HG02678 (cell line): ENCODE results near the gene LCN1.
"Not testable (repeated sequence)": the region's sequence is repeated elsewhere in the genome, so short reads cannot be mapped to it uniquely, and the experiment has no call there.

Experiments
- ATAC-seq: cut with Tn5 transposase; IDR thresholded peaks from one replicate; pipeline ENCODE4 v1.9.1; 2021; ENCODE audit warnings: mild to moderate bottlenecking, moderate library complexity; ENCODE audit not compliant: unreplicated experiment

LCN1 gene

DNA sequence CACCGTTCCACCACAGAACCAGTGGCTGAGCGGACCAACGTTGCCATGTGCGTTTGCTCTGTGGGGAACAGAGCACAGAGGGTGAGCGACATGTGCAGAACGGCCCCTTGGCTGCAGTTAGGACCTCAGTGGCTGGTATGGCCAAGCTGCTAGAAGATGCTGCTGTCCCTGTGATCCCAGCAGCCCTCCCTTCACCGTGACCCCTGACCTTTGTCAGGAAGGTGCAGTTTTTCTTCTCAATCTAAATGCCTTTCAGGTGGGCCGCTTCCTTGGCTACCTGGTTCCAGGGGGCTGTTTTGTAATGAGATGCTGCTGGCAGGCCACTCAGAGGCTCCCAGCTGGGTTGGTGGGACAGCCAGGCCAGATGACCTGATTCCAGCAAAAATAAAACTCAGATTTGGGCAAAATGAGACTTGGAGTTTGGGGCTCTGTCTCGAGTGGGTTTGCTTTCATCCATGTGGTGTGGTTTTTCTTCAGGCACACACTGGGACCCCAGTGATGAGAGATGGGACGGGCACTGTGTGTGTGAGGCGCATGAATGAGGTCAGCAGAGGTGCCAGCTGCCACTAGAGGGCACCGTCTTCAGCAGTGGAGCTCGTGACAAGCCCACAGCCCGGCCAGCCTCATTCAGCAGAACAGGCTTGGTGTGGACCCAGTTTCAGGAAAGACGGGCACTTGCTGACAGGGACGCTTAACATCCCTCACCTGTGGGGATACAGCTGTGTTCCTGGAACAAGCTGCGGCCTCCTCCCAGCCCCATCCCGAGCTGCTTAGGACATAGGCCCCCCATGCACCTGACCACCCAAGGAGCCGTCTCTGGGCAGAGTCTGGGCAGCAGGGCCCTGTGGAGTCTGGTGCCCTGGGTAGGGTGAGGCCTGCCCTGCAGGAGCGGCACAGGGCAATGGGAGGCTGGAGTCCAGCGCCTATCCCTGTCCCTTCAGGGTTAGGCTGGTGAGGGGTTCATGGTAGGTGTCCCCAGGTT, 16.7 kb upstream of the LCN1 start:
- no peak for ATAC-seq

DNA sequence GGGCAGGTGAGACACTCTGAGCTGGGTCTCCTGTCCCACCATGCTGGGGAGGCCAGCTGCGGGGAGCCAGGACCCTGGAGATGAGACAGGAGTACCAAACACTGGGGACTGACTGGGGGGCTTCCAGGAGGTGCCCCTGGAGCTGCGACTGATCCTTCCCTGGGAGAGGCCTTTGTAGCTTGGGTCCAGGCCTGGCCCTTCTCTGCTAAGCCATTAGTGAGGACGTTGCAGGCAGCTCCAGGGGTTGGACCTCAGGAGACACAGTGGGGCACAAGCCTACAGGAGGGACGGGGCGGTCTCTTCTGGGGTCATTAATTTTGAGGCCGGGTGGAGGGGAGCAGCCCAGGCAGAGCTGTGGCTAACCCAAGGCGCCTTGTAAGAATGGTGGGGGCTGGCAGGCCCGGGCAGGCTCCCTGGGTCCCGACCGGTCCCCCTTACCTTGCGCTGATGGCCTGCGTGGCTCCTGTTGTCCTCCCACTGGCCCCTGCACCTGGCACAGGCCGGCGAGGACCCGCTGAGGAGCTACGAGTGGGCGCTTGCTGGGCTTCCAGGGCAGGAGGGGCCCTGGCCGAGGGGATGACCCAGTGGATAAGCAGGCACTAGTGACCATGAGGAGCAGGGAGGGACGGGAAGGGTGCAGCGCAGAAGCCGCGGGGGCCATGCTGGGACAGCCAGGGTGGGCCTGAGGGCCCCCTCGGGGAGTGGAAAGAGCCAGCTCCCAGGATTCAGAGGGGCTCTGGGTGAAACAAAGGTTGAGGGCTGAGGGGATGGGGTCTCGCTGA, 15.6 kb upstream of the LCN1 start:
- ATAC-seq, result no peak

DNA sequence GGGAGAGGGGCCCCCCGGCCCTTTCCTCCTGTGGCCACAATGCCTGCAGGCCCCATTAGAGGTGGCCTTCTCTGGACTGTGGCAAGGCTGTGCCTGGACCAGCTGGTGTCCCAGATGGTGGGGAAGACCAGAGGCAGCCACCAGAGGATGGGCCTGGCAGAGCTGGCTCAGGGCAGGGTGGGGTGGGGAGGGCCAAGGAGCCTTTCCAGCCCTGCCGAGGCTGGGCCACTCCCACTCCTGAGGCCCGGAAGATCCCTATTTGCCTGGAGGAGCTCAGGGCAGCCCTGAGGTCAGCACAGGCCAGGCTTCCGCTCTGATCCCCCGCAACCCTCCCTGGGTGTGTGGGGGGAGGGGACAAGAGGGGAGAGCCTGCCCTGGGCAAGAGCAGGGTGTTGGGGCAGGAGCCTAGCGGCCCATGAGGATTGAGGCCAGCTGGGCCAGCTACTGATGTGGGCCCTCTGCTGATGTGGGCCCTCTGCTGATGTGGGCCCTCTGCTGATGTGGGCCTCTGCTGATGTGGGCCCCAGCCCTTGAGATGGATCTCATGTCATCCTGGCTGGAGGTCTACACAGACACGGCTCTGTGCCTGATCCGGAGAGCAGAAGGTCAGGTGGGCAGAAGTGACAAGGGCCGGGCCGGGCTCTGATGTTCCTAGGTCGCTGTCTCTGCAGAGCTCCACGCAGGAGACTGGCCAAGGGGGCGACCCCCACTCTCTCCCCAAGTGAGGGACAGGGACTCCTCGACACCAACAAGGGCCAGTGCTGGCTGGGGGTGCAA, 14.7 kb upstream of the LCN1 start:
- no peak for ATAC-seq

DNA sequence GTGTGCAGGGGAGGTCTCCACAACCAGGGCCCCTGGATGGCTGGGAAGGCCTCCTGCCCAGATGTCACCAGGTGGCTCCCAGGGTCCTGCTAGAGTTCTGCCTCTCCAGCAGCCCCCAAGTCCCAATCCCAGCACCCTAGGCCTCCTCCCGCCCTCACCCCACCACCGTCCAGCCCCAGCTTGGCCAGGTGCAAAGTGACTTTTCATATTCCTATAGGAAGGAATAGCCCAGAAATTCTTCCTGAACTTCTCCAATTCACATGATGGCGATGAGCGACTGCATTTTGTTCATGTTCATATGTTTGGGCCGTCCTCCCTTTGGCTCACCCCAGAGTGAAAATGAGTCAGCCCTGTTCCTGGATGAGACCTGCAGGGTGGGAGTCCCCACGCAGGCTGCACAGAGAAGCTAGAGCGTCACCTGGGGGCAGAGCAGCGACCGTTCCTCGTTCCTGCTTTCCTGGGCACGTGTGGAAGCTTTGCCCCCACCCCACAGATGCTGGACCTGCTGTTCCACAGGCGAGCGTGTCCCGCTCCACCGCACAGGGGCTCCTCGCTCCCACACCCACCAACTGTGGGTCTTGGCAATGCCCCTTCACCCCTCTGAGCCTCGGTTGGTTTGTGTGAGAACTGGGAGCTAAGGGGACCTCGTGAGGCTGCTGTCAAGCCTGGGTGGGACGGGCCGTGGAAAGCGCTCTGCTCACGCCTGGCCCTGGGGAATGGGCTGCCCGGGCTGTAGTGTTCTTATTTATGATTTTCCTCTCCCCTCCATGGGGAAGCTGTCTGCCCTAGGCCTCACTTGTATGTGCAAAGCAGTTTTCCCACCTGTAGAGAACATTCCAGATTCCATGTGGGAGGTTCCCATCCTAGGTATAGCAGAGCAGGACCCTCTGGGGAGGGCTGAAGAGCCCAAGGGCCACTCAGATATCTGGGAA, 13.9 kb upstream of the LCN1 start:
- no peak for ATAC-seq

DNA sequence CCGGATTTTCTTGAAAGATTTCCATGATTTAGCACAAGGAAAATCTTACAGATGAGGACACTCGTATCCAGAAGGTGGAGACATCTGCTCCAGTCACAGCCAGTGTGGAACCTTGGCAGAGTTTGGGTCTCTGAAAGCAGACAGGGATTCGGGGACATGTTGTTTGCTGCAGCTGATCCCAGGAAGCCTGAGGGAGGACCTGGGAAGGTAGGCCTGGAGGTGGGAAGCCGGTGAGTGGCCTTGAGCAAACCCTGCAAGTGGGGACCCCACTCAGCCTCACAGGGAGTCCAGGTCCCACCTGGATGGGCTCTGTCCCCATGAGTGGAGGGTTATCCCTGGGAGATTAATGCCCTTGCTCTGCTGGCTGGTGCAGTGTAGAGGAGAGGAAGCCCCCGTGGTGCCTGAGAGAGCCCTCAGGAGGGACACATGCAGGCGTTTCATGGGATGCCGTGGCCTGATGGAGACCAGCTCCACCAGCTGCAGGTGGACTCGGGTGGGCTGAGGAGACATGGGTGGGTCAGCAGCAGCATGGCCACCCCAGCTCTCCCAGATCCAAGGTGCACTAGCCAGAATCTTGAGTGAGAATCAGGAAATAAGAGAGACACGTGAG, 12.9 kb upstream of the LCN1 start:
- no peak for ATAC-seq

DNA sequence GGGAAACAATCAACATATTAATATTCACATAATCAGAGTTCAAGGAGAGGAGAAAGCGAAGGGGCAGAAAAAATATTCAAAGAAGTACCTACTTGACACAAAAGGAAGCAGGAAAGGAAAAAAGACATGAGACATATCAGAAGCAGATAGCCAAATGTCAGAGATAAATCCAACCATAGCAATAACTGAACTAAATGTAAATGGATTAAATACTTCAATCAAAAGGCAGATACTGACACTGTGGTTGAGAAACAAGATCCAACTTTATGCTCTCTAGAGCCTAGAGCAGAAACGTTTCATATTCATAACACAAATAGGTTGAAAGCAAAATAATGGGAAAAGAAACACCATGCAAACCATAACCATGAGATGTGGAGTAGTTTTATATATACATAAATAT, 11.8 kb upstream of the LCN1 start:
- no peak for ATAC-seq

DNA sequence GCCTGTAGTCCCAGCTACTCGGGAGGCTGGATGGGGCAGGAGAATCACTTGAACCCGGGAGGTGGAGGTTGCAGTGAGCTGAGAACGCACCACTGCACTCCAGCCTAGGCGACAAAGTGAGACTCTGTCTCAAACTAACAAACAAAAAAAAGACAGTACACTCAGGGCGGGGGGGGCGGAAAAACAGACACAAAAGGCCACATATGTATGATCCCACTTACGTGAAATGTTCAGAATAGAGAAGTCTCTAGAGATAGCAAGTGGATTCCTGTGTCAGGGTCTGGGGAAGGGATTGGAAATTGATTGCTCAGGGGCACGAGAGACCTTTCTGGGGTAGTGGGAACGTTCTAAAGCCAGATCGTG, 9.0 kb upstream of the LCN1 start:
- ATAC-seq, result no peak

DNA sequence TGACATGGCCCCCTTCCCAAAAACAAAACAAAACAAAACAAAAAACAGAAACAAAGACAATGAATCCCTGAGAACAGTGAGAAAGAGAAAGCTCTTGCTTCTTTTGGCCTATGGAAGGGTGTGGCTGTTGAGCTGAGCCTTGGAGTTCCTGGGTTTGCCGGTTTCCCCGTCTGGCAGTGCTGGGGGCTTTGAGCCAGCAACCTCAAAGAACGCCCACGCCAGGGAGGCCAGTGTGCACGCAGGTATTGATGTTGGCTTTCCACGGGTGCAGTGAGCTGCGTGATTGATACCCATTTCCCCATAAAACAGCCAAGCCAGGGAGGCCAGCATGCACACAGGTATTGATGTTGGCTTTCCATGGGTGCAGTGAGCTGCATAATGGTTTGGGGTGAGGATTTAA, 8.3 kb upstream of the LCN1 start:
- no peak for ATAC-seq

DNA sequence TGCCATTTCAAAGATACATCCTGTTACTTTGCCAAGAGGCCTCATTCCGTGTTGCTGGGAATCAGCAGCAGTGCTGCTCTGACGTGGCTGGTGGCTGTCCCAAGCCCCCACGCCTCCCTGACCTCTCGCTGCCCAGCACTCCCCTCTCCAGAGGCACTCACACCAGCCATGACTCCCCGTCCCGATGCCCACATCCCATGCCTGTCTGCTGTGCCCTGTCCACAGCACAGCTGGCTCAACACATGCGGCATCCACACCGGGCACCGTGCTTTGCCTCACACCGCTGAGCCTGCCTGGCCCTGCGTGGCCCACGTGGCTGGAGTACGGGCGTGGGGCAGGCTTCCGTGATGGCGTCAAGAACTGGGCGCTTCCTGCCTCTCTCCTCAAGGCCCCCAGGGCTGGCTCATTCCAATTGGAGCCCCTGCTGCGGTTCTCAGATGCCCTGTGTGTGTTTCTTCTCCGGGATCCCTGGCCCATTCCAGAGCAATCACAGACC, 7.8 kb upstream of the LCN1 start:
- ATAC-seq, result no peak

DNA sequence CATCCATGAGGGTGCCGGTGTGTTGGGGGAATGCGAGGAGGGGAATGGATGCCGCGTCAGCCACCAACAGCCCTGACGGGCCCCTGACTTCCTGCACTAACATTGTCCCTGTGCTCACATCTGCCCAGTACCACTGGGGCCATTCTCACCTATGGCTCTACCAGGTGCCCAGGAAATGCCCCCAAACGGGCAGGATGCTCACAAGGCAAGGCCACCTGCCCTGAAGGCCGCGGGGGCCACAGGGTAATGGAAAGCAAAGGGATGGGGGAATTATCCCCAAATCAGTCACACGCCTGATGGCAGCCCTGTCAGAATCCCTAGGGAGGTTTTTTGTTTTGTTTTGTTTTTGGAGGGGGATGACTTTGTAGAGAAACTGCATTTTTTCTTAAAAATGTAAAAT, 7.3 kb upstream of the LCN1 start:
- ATAC-seq, result not testable (repeated sequence)

DNA sequence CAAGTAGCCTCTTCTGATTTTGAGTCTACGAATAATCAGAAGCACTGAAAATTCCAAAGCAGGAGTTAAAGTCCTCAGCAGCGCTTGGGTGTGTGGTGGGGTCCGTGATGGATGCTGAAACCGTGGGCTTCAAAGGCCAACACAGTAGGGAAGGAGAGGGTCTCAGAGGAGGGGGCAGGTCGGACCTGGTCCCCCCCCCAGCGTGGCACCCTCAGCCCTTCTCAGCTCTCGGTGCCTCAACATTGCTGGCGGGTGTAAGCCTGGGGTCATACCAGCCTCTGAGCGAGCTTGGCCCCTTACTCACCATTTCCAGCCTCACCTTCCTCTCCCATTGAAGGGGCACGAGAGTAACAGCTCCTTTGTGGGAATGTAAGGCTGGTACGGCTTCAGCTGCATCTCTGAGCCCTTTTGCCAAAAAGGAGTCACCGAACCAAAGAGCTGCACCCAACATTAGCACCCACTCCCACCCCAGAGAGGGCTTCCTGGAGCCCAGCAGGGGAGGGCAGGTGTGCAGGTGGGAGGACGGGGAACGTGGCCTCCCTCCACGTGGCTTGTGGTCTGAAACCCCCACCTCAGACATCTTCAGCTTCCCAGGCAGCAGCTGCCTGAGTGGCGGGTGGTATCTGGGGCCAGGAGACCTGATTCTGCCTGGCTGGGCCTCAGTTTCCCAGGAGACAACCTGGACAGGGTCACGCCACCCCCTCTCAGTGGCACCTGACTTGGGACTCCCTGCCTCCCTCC, 6.7 kb upstream of the LCN1 start:
- ATAC-seq, result no peak

DNA sequence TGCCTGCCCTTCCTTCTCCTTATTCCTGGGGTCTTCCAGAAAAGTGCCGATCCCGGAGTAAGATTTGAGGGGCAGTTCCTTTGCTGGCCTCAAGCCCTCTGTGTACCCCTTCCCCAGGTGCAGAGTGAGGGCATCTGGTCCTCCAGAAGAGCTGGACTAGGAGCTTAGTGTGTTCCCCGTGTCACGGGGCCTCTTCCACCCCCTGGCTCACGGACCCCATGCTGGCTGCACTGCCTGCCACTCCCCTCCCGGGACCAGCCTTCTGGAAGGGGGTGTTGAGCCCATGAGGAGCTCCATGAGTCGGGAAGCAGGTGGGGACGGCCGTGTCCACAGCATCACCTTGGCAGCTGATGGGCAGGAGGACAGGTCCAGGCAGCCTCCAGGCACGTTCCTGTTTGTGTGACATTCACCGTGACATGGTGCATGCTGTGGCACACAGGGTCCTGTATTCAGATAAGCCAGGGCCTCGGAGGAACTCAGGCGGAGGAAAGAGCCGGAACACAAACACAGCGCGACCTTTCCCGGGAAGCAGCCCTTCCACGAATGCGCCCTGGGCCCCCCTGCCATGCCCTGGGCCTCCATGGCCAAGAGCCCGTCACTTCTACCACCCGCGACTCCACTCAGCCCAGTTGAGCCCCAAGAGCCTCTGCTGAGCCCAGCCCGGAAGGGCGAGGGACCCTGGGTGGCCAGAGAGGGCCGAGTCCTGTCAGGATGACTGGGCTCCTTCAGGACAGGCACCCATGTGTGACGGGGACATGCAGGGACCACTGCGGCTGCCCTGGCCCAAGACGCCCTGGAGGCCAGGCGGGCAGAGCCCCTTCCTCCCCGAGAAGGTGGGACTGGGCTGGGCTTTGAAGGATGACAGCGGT, 5.9 kb upstream of the LCN1 start:
- no peak for ATAC-seq

DNA sequence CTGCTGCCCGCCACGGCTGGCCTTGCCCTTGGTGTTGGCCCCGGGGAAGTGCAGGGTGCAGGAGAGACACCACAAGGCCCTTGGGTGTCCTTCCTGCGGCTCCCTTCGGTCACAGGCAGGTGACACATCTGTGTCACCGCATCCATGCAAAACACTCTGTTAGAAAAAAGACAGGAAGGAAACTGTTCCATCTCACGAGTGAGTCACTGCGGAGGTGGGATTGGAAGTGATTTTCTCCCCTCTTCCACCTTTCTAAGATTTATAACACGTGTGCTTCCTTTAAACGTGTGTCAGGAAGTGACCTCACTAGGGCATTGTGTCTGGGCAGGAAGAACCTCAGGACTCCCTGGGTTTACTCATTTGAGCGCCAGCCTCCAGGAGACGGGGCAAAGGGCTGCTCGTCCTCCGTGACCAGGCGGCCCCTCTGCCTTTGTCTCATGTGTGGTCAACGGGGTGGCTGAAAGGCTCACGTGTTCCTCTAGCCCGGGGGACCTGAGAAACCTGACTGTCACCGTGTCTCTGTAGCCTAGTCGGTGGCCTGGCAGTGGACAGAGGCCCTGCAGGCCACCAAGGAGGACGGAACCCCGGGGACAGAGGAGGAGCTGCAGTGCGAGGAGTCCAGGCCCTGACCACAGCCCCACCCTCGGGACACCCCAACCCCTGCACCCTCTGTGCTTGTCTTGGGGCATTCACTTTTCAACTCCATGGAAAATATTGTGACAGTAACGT, 4.9 kb upstream of the LCN1 start:
- no peak for ATAC-seq

DNA sequence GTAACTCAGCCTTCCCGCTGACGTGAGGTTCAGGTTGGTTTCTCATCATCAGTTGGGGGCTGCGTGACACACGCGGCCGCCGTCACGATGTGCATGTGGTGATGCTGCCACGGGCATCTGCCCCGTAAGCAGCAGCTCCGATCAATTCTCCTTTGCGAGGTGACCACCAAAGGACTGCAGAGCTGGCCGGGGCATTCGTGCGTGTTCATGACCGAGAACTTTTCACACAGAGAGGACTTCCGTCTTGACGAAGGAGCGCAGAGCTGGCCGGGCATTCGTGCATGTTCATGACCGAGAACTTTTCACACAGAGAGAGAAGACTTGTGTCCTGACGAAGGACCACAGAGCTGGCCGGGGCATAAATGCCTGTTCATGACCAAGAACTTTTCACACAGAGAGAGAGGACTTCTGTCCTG, 3.8 kb upstream of the LCN1 start:
- no peak for ATAC-seq

DNA sequence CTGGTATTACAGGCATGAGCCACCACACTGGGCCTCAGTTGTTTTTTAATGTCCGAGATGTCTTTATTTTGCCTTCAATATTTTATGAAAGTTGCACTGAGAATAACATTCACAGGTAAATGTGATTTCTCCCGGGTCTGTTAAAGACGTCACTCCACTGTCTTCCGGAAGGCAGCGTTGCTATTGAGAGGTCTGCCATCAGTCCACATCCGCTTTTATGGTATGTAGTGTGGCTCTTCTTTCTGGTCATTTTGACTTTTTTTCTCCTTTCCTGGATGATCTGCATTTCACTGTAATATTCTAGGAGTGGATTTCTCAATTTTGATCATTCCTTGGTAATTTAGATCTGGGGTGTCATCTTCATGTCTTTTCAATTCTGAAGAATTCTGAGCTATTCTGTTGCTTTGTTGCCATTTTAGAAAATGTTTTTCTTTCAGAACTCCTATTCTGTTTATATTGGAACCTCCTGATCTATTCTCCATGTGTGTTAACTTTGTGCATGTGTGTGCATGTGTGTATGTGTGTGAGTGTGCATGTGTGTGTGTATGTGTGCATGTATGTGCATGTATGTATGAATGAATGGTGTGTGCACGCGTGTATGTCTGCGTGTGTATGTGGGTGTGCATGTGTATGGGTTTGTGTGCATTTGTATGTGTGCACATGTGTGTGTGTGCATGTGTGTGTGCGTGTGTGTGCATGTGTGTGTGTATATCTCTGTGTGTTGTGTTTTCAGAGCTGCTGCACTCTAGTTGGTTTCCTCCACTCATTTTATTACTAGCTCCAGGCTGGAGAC, 1.9 kb upstream of the LCN1 start:
- no peak for ATAC-seq

DNA sequence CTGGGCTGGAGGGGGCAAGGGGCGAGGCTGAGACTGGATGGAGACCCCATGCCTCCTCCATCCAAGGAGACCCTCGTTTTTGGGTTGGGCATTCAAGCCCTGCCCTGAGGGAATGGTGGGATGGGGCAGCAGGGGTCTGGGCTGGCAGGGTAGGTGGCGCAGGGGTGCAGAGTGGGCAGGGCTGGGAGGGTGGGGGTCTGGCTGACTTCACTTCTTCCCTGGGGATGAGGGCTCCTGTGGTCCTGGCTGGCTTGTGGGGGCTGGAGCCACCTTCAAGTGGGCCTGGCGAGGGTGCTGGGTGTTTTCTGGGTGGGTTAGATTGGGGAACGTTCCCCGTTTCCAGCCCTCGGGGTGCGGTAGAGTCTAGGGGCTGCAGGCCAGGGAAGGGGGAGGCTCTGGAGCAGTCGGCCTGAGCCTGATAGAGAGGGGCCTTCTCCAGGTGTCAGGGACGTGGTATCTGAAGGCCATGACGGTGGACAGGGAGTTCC, 412 bp downstream of the LCN1 start:
- ATAC-seq, result no peak
